T-helper 1 cell (primary cell): ENCODE data around the gene RBM34.
A peak's percentile ranks its signal among the peaks of the same experiment; 100 is the strongest.
"Not testable (repeated sequence)": the region's sequence is repeated elsewhere in the genome, so short reads cannot be mapped to it uniquely, and the experiment has no call there.

Experiments used
- DNase-seq, 5 donors: peaks; one replicate each; pipeline ENCODE4 v3.0.0-alpha.2; 2012 to 2020

Gene RBM34

GRCh38 chr1:235112297-235113182 lies 48.5 kb downstream of the RBM34 start:
- no peak for DNase-seq

DNA sequence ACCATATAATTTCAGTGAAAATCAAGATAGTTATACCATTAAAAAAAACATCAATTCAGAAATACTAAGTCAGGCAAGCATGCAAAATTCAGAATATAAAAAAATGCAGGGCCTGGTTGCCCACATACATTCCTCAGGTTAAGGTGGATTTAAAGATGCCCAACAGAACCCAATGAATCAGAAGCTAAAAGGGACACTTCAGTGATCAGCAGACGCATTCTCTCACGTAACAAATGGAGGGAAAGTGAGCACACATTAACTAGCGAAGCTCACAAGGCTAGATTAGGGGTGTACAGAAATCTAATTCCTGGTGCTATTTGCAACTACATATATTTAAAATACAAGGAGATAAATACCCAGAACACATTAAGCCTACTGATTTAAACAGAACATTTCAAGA lies 49.9 kb downstream of the RBM34 start:
- no peak for DNase-seq

GRCh38 chr1:235108876-235109275 lies 52.2 kb downstream of the RBM34 start:
- DNase-seq: no peak

DNA sequence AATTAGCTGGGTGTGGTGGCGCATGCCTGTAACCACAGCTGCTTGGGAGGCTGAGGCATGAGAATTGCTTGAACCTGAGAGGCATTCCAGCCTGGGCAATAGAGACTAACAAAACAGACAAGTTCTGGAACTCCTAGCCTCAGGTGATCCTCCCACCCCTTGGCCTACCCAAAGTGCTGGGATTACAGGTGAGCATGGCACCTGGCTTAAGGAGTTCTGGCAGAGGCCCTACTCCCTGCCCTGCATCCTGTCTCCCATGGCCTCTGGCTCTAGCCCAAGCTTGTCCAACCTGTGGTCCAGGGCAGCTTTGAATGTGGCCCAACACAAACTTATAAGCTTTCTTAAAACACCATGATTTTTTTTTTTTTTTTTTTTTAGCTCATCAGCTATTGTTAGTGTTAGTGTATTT lies 52.9 kb downstream of the RBM34 start:
- no peak for DNase-seq

DNA sequence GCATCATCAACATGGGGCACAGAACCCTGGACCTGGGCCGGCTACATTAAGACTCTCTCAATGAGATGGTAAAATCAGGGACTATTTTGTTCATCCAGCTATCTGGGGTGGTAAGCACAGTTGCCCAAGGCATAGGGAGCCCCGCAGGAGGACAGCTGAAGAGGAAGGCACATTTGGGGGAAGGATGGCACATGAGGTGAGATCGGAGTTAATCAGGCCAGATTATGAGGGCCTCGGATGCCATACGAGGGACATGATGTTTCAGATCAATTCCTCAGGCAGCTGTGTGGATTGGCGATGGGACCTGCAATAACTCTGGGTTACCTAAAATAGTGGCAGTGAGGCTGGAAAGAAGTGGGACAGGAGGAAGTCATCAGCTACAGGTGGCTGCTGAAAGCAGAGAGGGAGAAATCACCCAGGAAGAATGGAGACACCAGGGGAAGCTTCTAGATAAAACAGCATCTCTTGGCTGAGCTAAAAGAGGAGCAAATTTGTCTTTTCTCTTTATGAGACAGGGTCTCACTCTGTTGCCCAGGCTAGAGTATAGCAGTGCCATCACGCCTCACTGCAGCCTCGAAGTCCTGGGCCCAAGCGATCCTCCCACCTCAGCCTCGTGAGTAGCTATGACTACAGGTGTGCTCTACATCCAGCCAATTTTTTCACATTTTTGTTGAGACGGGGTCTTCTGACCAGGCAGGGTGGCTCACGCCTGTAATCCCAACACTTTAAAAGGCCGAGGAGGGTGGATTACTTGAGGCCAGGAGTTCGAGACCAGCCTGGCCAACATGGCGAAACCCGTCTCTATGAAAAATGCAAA lies 53.5 kb downstream of the RBM34 start:
- no peak for DNase-seq

DNA sequence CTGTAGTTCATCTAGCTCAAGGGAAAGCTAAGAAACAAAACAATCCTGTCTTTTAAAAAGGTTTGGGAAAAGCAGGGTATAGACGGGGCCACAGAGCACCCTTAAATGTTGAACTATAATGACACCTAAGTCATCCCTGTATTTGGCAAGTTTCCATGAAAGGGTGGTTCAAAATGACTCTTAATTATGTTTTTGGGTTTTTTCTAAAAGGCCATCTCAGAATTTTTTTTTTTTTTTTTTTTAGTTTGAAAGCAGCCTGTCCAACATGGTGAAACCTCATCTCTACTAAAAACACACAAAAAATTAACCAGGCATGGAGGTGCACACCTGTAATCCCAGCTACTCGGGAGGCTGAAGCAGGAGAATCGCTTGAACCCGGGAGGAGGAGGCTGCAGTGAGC lies 54.6 kb downstream of the RBM34 start:
- no peak for DNase-seq

DNA sequence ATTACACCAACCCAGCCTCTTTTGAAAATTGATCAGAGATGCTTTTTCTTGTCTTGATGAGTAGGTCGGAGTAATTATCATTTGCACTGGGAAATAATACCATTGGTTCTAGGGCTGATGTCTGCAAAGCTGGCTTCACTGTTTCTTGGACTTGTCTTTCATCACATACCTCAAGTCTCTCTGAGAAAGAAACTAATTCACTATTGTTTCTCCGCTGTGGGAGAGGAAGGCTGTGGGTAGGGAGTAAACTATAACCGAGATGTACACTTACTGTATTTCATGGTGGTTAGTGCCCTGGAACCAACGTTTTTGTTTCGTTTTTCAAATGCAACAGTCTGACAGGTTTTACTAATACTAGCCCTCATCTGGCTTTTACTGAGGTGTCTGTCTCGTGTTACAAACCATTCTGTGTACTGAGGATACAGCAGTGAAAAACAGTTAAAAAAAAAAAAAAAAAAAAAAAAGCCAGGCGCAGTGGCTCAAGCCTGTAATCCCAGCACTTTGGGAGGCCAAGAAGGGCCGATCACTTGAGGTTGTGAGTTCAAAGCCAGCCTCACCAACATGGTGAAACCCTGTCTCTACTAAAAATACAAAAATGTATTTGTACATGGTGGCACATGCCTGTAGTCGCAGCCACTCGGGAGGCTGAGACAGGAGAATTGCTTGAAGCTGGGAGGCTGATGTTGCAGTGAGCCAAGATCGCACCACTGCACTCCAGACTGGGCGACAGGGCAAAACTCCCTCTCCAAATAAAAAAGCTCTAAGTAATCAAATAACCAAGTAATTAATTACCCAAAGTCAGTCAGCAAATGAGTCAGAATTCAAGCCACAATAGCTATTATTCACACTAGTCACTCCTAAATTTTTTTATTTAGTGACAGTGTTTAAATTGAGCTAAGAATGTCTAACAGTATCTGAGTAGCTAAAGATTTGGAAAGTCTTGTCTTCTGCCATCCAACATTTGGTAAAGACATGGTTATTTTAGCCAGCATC lies 55.7 kb downstream of the RBM34 start:
- DNase-seq: peak in 1 of 5 donors; percentile 87

DNA sequence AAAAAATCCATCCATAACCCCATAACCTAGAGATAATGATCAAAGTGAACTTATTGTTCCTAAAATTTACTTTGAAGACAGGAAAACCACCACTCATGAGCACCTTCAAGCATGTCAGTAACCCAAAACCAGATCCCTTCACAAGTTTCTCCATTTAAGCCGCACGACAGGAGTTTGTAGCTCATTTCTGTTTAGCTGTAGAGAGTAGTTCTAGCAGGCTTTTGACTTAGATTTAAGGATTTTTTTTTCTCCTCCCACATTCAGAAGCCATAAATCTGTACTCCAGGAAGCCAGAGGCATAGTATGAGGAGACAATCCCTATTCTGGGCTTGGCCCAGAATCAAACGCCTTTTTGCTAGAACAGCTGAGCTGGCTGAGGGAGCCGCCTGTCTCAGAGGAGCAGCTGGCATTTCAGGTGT lies 58.0 kb downstream of the RBM34 start:
- no peak for DNase-seq

DNA sequence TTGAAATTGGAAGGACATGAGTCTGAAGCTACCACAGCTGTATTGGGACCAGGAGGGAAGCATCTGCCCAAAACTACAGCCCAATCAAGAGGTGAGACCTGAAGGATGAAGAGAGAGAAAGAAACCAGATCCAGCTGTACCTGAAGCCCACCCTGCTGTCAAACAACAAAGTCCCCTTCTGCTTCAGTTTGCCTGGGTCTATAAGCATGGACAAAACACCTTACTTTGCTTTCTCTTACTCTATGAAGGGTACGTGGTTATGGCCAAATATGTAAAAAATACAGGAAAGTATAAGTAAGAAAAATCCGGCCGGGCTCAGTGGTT lies 58.8 kb downstream of the RBM34 start:
- DNase-seq: no peak

GRCh38 chr1:235101558-235102258 lies 59.3 kb downstream of the RBM34 start:
- DNase-seq: no peak

DNA sequence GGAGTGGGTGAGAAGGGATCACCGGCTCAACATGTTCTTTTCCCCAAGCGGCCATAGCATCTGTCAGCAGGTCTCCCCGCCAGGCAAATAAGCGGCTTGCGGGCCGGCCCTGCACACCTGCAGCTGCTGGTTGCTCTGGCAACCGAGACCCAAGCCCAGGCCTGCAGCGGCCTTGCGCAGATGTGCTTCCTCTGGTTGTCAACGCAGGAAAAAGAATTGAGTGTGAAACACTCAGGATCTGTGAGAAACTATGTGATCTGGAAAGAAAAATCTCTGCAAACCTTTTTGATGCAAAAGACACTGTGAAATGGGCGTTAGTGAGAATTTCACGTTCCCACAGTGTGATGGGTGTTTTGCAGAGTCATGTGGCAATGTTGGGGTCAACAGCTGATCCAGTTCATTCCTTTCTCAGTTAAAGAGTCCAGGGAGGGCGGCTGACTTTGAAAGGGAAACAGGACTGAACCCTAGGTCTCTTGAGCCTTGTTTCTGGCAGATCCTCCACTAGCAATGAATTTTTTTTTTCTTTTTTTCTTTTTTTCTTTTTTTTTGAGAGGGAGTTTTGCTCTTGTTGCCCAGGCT lies 60.8 kb downstream of the RBM34 start:
- no peak for DNase-seq

- DNase-seq: no peak
Observed at GRCh38 chr1:235098991-235099390, 62.1 kb downstream of the RBM34 start.

GRCh38 chr1:235098547-235098946 lies 62.5 kb downstream of the RBM34 start:
- DNase-seq: no peak

GRCh38 chr1:235097501-235097900 lies 63.5 kb downstream of the RBM34 start:
- not testable (repeated sequence) for DNase-seq

DNA sequence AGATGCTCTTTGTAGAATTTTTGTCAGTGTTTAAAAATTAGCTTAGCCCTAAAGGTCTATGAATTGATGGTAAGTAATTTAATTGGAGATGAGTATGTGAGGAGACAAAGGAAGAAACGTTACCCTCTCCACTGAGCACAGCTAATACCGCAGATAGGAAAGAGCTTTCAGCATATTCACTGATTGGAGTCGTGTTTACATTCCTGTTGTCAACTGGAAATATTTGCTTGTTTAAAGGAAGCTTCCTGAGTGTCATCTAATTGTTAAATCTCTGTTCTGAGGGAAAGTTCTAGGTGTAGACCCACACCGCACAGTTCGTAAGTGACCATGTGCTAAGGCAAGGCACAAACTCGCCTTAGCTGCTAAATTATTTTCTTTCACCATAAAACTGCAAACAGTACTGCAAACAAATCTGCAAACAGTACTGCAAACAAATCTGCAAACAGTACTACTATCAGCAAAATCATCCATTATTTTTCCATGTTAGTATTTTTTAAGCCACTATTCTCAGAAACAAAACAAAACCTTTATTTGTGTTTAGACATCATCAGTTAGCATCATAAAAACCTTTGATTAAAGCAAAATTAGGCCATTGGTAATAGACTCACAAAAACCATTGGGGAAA lies 65.0 kb downstream of the RBM34 start:
- no peak for DNase-seq

DNA sequence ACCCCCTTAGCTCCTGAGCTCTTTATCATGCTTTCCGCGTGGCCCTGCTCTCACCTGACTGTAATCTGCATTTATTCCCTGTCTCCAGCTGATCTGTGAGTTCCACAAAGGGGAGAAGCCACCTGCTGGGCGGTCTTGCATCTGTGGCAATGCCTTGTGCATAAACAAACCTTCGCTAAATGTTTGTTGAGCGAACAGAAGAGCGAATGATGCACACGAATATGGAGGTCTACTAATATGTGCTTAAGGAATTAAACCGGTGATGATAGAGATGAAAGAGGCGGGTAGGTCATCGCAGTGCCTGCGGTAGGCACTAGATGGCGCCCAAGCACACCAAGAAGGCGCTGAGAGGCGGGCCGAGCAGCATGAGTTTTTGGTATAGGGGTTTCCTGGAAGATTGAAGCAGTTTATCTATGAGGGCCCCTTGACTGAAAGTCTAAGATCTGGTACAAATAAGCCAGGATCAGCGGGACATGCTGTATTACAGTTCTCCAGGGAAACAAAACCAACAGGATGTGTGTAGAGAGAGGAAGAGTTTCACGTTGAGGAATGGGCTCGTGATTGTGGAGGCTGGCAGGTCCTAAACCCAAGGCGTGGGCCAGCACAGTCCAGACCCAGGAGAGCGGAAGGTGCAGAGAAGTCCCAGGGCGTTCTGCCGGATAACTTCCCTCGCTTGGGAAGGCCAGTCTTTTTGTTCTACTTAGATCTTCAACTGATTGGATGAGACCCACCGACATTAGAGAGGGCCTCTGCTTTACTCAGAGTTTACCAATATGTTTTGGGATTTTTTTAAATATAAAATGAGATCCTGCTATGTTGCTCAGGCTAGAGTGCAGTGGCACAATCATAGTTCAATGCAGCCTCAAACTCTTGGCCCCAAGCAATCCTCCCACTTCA lies 67.1 kb downstream of the RBM34 start:
- DNase-seq: peak; percentile 53 to 78 (median 69)

GRCh38 chr1:235093013-235093695 lies 67.9 kb downstream of the RBM34 start:
- no peak for DNase-seq

GRCh38 chr1:235092415-235092814 lies 68.6 kb downstream of the RBM34 start:
- not testable (repeated sequence) for DNase-seq

DNA sequence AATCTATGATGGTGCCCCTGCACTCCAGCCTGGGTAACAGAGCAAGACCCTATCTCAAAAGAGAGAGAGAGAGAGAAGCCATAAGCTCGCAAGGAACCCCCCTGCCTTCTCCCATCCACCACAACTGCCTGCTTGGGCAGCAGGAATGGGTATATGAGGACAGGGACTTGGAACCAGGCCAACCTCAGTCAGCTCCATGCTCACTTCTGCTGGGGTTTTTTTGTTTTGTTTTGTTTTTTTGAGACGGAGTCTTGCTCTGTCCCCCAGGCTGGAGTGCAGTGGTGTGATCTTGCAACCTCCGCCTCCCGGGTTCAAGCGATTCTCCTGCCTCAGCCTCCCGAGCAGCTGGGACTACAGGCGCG lies 69.0 kb downstream of the RBM34 start:
- not testable (repeated sequence) for DNase-seq
